Suppressor macrophage treated with lipopolysaccharide for 1 hour (primary cell): ENCODE data around the gene AMOTL2.

Source experiments
- DNase-seq, 3 donors: peaks; one replicate each; pipeline ENCODE4 v3.0.0-alpha.2; 2020 to 2022

Gene AMOTL2

DNA sequence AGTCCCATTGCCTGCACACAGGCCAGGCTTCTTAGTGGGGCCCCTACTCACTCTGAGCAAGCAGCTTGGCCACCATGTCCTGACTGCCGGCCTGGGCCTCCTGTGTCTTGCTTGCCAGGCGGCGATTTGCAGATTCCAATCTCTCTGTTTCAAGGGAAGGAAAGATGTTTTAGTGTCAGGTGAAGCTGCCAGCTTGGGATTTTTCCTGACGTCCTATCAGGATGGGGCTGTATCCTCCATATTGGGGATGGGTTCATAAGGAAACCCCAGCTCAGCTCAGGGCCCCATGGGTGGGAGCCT is 8.5 kb downstream of the AMOTL2 start:
- DNase-seq, result no peak

DNA sequence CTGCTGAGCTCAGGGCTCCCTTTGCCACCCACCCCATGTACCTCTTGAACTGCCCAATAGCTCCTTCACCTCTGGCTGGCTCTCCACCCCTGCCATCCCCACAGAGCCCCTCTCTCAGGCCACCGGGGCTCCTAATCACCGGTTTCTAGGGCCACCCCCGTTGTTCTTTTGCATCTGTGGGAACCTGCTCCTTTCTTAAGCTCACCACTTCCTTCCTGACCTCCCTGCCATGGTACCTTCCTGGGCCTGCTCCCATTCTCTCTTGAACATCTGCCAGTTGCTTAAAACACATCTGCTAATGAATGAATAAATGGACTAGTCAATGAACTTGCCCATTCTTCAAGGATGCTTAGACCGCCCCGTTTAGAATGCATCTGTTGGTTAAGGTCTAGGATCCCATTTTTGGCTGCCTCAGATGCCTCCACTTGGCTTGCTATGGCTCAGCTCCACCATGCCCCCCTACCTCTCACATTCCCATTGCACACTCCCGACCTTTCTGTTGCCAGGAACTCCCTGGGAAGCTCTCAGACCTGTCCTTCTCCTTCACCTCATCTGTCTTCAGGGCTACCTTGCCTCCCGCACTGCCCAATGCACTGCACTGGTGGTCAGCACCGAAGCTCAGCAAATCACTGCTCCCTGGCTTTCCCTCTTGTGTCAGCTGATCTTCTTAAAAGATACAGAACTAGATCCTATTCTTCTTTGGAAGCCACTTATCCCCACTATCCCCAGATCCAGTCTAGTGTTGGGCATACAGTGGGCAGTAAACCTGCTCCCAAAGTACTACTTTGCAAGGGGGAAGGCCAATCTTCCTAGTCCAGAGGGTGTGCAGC is 9.1 kb downstream of the AMOTL2 start:
- DNase-seq, result no peak

DNA sequence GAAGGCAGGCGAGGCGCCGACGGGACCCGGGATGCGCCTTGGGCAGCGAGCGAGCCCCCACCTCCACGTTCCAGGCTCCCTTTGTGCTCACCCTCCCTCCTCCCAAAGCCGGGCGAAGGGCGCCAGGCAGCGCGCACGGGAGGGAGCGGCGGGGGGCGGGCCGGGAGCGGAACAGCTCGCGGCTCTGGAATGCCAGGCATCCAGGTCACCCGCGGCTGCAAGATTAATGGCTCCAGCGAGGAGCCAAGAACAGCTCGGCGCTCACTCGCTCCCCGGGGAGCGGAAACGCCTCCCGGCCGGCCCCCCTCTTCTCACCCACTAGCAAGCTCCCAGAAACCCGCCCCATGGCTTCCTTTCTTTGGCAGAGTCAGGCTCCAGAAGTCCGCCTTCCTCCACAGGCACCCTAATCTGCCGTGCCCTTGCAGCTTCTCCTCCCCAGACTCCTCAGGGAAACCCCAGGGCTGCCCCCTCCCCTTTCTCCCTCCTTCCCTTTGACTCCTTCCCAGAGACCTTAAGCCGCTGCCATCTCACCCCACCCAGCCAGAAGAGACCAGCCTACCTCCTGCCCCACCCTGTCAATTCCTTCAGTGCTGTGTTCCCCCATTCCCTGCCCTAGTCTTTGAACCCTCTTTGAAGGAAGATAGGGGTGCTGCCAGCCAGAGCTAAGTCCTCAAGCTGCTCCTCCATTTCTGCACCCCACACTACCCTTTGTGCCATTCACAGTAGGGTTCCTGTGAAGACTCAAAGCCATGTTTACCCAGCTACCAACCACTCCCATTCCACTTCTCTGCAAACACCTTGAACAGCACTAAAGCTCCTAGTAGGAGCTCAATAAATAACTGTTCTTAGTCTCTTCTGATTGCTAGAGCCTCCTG is 9.9 kb downstream of the AMOTL2 start:
- DNase-seq, result peak in 2 of 3 donors; percentile 16 to 39

- no peak for DNase-seq
Observed at GRCh38 chr3:134363381-134363755, 10.9 kb downstream of the AMOTL2 start.

DNA sequence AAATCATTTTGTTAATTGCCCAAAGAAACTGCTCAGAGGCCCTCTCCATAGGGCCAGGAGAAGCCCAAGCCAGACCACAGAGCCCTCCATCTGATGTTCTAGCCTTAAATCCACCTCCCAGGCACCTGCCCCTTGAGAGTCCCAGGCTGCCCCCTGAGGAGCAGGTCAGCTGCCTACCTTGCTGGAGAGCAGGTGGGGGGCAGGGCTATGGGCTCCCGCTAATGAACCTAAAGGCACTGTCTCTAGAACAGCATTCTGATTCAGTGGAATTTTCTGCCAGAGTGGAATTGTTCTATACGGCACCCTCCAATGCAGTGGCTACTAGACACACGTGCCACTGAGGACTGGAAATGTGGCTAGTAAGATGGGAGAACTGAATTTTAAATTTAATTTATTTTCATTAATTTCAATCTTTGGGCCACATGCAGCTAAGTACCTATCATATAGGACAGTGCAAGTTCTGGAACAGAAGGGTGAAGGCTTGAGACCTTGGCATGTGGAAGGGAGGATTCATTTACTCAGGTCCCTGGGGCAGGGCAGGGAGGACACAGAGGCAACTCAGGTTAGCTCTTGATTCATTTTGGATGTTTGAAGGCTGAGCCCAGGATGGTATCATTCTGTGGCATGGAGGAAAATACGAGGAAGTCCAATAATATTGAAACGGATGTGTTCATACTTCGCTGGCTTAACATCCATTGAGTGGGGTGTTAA is 11.4 kb downstream of the AMOTL2 start:
- DNase-seq, result no peak

GRCh38 chr3:134362221-134362620 is 12.0 kb downstream of the AMOTL2 start:
- no peak for DNase-seq

DNA sequence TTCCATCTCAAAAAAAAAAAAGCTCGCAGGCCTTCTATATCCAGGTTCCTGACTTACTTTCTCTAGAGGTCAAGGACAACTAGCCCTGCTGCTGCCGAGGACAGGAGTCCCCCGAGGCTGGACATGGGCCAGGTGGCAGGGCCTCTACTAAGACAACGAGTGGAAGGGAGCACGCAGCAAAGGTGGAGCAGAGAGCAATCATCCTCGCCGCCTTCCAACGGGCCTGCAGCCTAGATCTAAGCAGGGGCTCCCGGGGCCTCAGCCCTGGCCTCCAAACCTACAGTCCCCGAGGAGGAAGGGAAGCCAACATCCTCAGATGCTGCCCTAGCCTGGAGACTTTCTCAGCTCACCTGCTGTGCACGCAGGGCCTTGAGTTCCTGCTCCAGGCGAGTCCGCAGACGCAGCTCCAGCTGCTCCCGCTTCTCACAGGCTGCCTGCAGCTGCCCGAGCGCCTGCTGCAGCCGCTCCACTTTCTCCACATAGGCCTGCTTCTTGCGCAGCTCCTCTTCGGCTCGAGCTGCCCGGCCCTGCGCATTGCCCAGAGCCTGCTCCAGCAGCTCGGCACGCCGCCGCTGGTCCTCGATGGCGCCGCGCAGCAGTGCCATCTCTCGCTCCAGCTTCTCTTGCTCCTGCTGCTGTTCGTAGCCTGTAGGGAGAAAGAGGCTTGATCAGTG is 12.9 kb downstream of the AMOTL2 start:
- DNase-seq, result no peak

GRCh38 chr3:134360046-134360445 is 14.2 kb downstream of the AMOTL2 start:
- DNase-seq, result no peak

GRCh38 chr3:134359121-134360010 is 14.9 kb downstream of the AMOTL2 start:
- DNase-seq, result no peak

- DNase-seq, result peak in 1 of 3 donors; percentile 32
Observed at GRCh38 chr3:134357914-134358811, 16.1 kb downstream of the AMOTL2 start.

DNA sequence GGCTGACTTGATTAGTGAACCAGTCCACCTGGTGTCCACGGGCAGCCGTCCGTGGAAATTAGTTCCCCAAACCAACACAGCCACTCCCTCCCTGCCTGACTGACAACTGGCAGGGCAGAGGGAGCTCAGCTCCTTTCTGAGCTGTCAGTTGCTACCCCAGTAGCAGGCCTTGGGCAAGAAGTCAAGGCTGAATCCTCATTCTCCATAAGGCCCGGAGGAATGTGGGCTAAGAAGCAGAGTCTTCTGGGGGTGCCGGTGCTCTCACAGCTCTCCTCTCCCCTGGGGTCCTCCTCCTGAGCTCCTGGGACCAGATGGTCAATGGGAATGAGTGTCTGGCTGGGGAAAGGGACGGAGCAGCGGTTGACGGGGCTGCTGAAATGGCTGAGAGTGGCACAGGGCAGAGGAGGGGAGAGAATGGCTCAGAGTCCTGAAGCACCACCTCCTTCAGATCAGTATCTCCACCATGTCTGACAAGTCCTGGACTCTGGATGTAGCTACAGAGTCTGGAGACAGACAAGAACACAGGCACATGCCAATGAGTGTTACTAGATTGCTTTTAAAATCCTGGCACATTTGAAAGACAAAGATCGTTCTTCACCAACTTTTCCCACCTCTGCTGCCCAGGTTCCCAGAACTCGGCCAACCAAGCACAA is 16.9 kb downstream of the AMOTL2 start:
- DNase-seq, result no peak

DNA sequence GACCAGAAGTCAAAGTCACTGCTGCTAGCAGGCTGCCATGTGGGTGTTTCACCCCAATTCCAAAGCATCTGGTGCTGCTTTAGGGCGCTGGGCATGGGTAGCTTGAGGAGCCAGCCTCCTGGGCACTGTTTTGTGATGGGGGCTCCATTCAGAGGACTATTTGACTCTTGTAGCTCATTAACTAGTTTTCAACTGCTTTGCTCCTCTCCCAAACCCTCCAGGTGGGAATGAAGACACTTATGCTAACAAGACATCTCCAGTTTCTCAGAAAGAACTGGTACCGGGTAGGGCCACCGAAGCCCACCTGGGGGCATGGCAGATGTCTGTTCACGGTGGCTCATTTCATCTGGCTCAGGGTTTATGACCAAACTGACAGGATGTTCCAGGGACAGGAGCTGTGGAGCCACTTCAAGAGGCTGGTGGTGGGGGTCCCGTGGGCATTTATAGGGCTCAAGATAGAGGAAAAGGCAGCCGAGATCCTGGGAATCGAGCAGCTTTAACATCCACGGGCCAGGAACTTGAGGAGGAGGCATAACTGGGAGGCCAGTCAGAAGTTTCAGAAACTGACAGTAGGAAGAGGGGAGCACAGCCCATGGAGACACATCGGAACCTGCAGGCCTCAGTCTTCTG is 17.7 kb downstream of the AMOTL2 start:
- no peak for DNase-seq

GRCh38 chr3:134355416-134355815 is 18.8 kb downstream of the AMOTL2 start:
- no peak for DNase-seq

DNA sequence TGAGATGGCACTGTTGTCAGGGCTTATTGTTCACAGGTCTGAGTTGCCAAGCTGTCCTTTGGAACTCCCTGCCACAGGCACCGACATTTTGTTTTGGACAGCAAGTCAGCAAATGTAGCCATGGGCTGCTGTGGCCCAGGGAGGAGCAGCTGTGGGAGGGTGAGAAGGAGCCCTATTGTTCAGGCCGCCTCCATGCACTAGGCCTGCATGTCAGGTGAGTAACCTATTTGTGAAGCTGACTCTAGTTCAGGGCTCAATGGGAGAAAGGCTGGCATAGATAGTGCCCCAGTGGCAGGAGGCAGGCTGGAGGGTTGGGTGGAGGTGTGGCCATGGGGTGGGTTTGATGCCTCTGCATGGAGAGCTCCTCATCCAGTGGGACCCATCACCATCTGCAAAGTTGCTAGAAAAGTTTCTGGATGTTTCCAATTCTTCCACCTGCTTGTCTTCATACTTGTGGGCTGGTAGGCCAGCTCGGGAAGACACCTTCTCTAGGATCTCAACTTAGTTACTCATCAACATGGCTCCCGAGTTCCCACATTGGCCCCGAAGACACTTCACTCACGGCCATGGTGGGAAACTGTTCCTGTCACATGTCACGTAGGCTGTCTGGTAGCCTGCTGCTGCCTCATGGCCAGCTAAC is 19.5 kb downstream of the AMOTL2 start:
- no peak for DNase-seq

DNA sequence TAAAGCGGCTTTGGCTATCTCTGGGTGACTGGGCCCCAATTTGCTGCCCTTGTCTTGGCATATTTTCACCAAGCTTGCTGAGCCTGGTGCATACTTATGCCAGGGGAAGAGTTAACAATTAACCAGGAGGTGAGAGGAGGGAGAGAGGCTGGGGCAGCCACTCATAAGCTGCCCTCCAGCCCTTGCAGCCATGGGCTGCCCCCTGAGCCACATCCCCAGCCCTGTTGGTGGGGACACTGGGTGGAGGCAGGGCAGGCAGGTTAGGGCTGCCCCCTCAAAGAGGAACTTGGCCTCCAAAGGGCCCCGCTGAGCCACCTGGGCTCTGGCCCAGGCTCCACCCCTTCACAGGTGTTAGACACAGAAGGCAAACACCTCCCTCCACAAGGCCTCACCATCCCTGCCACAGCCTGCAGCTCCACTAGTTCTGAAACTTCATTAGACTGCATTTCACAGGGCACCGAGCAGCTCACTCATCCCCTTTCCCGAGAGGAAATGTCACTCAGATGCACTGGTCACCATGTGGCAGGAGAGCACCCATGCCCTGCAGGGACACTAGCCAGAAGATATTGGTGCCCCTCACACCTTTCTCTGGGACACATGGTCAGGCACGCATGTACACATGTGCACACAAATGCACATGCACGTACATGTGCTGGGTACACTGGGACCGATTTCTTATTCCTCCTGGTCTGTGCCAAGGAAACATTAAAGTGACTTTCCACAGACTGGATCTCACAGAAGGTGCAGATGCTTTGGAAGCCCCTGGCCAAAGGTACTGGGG is 20.2 kb downstream of the AMOTL2 start:
- DNase-seq, result no peak

DNA sequence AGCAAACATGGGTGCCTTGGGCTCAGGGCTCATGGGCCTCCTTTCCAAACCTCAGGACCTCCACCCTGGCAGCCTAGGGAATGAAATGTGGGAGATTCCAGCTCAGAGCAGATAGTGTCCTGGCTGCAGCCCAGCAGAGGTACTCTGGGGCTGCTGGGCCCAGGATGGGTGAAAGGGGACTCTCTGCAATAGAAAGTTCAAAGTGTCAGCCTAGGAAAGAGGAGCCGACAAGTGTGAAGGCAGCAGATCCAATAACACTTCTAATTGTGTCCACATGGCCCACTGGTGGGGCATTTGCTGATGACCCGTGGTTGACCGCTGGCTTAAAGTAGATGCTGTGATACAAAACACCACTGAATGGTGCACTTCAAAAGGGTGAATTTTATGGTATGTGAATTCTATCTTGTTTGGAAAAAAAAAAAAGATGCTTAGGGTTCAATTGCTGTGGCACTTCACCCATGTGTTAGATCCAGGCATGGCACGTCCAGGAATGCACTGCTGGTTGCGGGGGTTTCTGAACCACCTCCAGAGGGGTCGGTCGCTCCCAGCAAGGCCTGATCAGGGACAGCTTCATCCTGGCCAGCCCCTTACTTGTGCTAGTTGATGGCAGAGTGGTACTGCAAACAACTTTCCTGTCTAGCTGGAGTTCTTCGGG is 20.9 kb downstream of the AMOTL2 start:
- DNase-seq, result no peak

DNA sequence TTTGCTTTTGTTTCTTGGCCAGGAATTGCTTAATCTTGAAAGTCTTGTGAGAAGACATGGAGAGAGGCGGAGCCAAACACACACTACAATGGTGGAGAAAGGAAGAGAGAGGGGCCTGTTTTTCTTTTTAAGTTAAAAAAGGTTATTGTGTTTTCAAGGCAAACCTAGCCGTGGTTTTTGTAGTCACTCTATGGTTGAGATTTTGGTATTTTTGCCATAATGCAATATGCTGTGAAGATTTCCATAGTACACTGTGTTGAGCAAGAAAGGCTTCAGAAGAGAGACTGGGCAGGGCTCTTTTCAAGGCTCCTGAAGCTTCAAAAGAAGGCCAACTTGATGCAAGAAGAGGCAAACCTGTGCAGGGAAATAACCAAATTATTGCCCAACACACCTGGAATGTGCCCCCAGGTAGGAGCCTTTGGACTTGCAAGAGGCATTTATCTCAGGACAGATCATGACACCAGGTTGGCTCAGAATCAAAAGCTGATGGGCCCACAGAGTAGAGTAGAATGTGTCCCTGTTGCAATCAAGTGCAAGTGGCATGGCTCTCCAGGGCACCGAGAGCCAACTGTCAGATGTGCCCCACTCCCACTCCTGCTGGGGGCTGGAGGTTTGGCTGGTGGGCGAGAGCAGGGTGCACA is 22.1 kb downstream of the AMOTL2 start:
- DNase-seq, result no peak
